Measurements from ENCODE around the gene FBXL16. TPM values are rescaled to one million over a fixed set of nuclear protein-coding genes. Genes with fewer than 3 reads are reported as not detected.
"Not testable (repeated sequence)": the region's sequence is repeated elsewhere in the genome, so short reads cannot be mapped to it uniquely, and the experiment has no call there.

FBXL16 gene
- total and polyA plus RNA-seq, 4 donors = under 0.01 to 0.14 TPM; not detected in 2

- H3K9ac ChIP-seq (ENCODE audit: low read depth in 1 of 2, low read length in 2 of 2); H3K36me3 ChIP-seq (ENCODE audit: control insufficient read depth in 4 of 4, insufficient read depth in 3 of 4, low read depth in 1 of 4, low read length in 3 of 4); H3K27ac ChIP-seq (ENCODE audit: low read depth in 1 of 2, low read length in 2 of 2); DNase-seq (ENCODE audit: low spot score); H3K9me3 ChIP-seq (ENCODE audit: control insufficient read depth in 4 of 4, low read length in 3 of 4); H3K4me3 ChIP-seq (ENCODE audit: low read depth in 1 of 3, low read length in 3 of 3): not testable (repeated sequence)
- H3K4me1 ChIP-seq (ENCODE audit: control insufficient read depth in 4 of 4, insufficient read depth in 4 of 4, low read length in 3 of 4) = peaks cover 17 to 29% (median 22%) of the 10 kb centered on the region in 4 donors
- TF ChIP-seq CTCF (IDR thresholded peaks at IDR 0.05; ENCODE audit: low read depth, low read length, missing input control) (peak; percentile 11), RAD21 (IDR thresholded peaks at IDR 0.05) (peak in 1 of 2 donors; percentile 58)
- peaks cover 0 to 10% (median 3%) of the 10 kb centered on the region in 4 donors for H3K27me3 ChIP-seq (ENCODE audit: control insufficient read depth in 4 of 4, insufficient read depth in 4 of 4, low read length in 3 of 4)
- WGBS = 52% methylated on average over 13 of the region's 13 CpGs
These were observed 7.2 kb upstream of the FBXL16 start for GRCh38 chr16:712740-713250.

- WGBS = 12% methylated on average over 25 of the region's 25 CpGs
- H3K9ac ChIP-seq (ENCODE audit: low read depth in 1 of 2, low read length in 2 of 2) = no peak overlapping the region
- peaks cover 0 to 1% (median 0%) of the 10 kb centered on the region in 4 donors for H3K36me3 ChIP-seq (ENCODE audit: control insufficient read depth in 4 of 4, insufficient read depth in 3 of 4, low read depth in 1 of 4, low read length in 3 of 4)
- TF ChIP-seq CTCF (IDR thresholded peaks at IDR 0.05; ENCODE audit: low read depth, low read length, missing input control) = peak; percentile 88
- TF ChIP-seq RAD21 (IDR thresholded peaks at IDR 0.05) = peak; percentile 82 to 91
- TF ChIP-seq REST (IDR thresholded peaks at IDR 0.05) = no peak
- no peak overlapping the region for H3K4me3 ChIP-seq (ENCODE audit: low read depth in 1 of 3, low read length in 3 of 3)
- peaks cover 3 to 15% (median 4%) of the 10 kb centered on the region in 4 donors for H3K27me3 ChIP-seq (ENCODE audit: control insufficient read depth in 4 of 4, insufficient read depth in 4 of 4, low read length in 3 of 4)
- no peaks in the 10 kb centered on the region for H3K9me3 ChIP-seq (ENCODE audit: control insufficient read depth in 4 of 4, low read length in 3 of 4)
- no peak overlapping the region for H3K27ac ChIP-seq (ENCODE audit: low read depth in 1 of 2, low read length in 2 of 2)
- DNase-seq (ENCODE audit: low spot score) = peak; percentile 87
- peaks cover 15 to 25% (median 18%) of the 10 kb centered on the region in 4 donors for H3K4me1 ChIP-seq (ENCODE audit: control insufficient read depth in 4 of 4, insufficient read depth in 4 of 4, low read length in 3 of 4)
These were observed 6.1 kb upstream of the FBXL16 start for GRCh38 chr16:711548-712320.

GRCh38 chr16:711084-711483 is 5.5 kb upstream of the FBXL16 start:
- Histone ChIP-seq H3K4me1 (ENCODE audit: control insufficient read depth in 4 of 4, insufficient read depth in 4 of 4, low read length in 3 of 4) (peaks cover 9 to 18% (median 12%) of the 10 kb centered on the region in 4 donors), H3K36me3 (ENCODE audit: control insufficient read depth in 4 of 4, insufficient read depth in 3 of 4, low read depth in 1 of 4, low read length in 3 of 4) (no peaks in the 10 kb centered on the region), H3K4me3 (ENCODE audit: low read depth in 1 of 3, low read length in 3 of 3) (no peak overlapping the region), H3K9me3 (ENCODE audit: control insufficient read depth in 4 of 4, low read length in 3 of 4) (no peaks in the 10 kb centered on the region), H3K27ac (ENCODE audit: low read depth in 1 of 2, low read length in 2 of 2) (no peak overlapping the region), H3K9ac (ENCODE audit: low read depth in 1 of 2, low read length in 2 of 2) (no peak overlapping the region), H3K27me3 (ENCODE audit: control insufficient read depth in 4 of 4, insufficient read depth in 4 of 4, low read length in 3 of 4) (peaks cover 4 to 18% (median 6%) of the 10 kb centered on the region in 4 donors)
- DNase-seq (ENCODE audit: low spot score) = no peak
- whole genome bisulfite sequencing = 66% methylated on average over 12 of the region's 12 CpGs
- TF ChIP-seq YY1 (IDR thresholded peaks at IDR 0.05) (no peak), EGR1 (IDR thresholded peaks at IDR 0.05; ENCODE audit: low read depth in 2 of 2) (no peak), MAX (IDR thresholded peaks at IDR 0.05) (no peak), RAD21 (IDR thresholded peaks at IDR 0.05) (no peak), ZBTB33 (IDR thresholded peaks at IDR 0.05) (no peak), CTCF (IDR thresholded peaks at IDR 0.05; ENCODE audit: low read depth, low read length, missing input control) (no peak), NR2F2 (IDR thresholded peaks at IDR 0.05) (no peak), JUND (IDR thresholded peaks at IDR 0.05) (no peak), ATF3 (IDR thresholded peaks at IDR 0.05) (no peak), GABPA (IDR thresholded peaks at IDR 0.05 in 1 of 2, conservative IDR thresholded peaks at IDR 0.05 in 1 of 2) (no peak)

Data from liver (tissue), 9 donors.